GM12873 (cell line): ENCODE measurements around the gene TMOD1.

Experiments
- CTCF ChIP-seq: IDR thresholded peaks from 2 replicates; pipeline ENCODE4 v1.5.1; 2012; ENCODE audit warnings: low read depth, mild to moderate bottlenecking, moderate library complexity, low read length, control low read depth; ENCODE audit not compliant: insufficient read depth; ENCODE audit errors: missing control alignments

The TMOD1 gene

GRCh38 chr9:97501177-97501971 is at the start of gene TMOD1:
TSS of gene TMOD1 (plus strand) at chr9:97501666. CDS start at chr9:97524189, 22,523 bp downstream.
- TF ChIP-seq CTCF, result peak; percentile 41

- no peak for TF ChIP-seq CTCF
Measured at GRCh38 chr9:97459326-97459725, 42.1 kb upstream of the TMOD1 start.

GRCh38 chr9:97462159-97462558 is 39.3 kb upstream of the TMOD1 start:
- TF ChIP-seq CTCF, result no peak

GRCh38 chr9:97462914-97463313 is 38.6 kb upstream of the TMOD1 start:
- no peak for TF ChIP-seq CTCF

- TF ChIP-seq CTCF, result peak; percentile 92
Measured at GRCh38 chr9:97468658-97469448, 32.6 kb upstream of the TMOD1 start.

- TF ChIP-seq CTCF, result peak; percentile 44
Measured at GRCh38 chr9:97470076-97470475, 31.4 kb upstream of the TMOD1 start.

GRCh38 chr9:97473717-97474116 is 27.7 kb upstream of the TMOD1 start:
- no peak for TF ChIP-seq CTCF
